Activated CD8-positive, alpha-beta memory T cell treated with anti-CD3 and anti-CD28 coated beads for 48 hours (primary cell): ENCODE data around the gene CAPG.
"Not testable (repeated sequence)": the region's sequence is repeated elsewhere in the genome, so short reads cannot be mapped to it uniquely, and the experiment has no call there.

ENCODE experiments used
- DNase-seq, 3 experiments: peaks; one replicate each; pipeline ENCODE4 v3.0.0-alpha.2; 2020; ENCODE audit warnings: low read depth in 2 of 3, low spot score in 2 of 3

CAPG gene

GRCh38 chr2:85409845-85410583 lies at the start of gene CAPG:
Gene CAPG (minus strand): TSS chr2:85410366. CDS start chr2:85402145, 8,221 bp downstream.
- DNase-seq: no peak

- DNase-seq: no peak
Measured at GRCh38 chr2:85459771-85460170, 49.6 kb upstream of the CAPG start.

GRCh38 chr2:85458601-85459563 lies 48.7 kb upstream of the CAPG start:
- no peak for DNase-seq

GRCh38 chr2:85457877-85458316 lies 47.7 kb upstream of the CAPG start:
- no peak for DNase-seq

GRCh38 chr2:85457043-85457442 lies 46.9 kb upstream of the CAPG start:
- DNase-seq: no peak

- no peak for DNase-seq
Measured at GRCh38 chr2:85455552-85456090, 45.5 kb upstream of the CAPG start.

GRCh38 chr2:85453571-85453970 lies 43.4 kb upstream of the CAPG start:
- no peak for DNase-seq

- no peak for DNase-seq
Measured at GRCh38 chr2:85452237-85452636, 42.1 kb upstream of the CAPG start.

- no peak for DNase-seq
Measured at GRCh38 chr2:85449214-85449588, 39.0 kb upstream of the CAPG start.

GRCh38 chr2:85448461-85449213 lies 38.5 kb upstream of the CAPG start:
- DNase-seq: no peak

GRCh38 chr2:85447222-85447585 lies 37.0 kb upstream of the CAPG start:
- DNase-seq: no peak

GRCh38 chr2:85446296-85447221 lies 36.4 kb upstream of the CAPG start:
- DNase-seq: no peak

- DNase-seq: no peak
Measured at GRCh38 chr2:85445316-85446295, 35.4 kb upstream of the CAPG start.

- no peak for DNase-seq
Measured at GRCh38 chr2:85444629-85445172, 34.5 kb upstream of the CAPG start.

- no peak for DNase-seq
Measured at GRCh38 chr2:85441864-85442263, 31.7 kb upstream of the CAPG start.

- no peak for DNase-seq
Measured at GRCh38 chr2:85440729-85441128, 30.6 kb upstream of the CAPG start.

- no peak for DNase-seq
Measured at GRCh38 chr2:85439986-85440385, 29.8 kb upstream of the CAPG start.

GRCh38 chr2:85439569-85439968 lies 29.4 kb upstream of the CAPG start:
- DNase-seq: not testable (repeated sequence)

GRCh38 chr2:85439025-85439472 lies 28.9 kb upstream of the CAPG start:
- no peak for DNase-seq
